Astrocyte of the cerebellum (primary cell): ENCODE measurements around the gene UTY.

Experiments
- DNase-seq: peaks from one replicate; pipeline ENCODE4 v3.0.0-alpha.2; 2011; ENCODE audit warnings: low read depth
- H3K4me3 ChIP-seq: 2 replicates; pipeline ENCODE4 v1.5.1; 2011; ENCODE audit warnings: mild to moderate bottlenecking, low read depth, low read length, moderate library complexity
- CTCF ChIP-seq: IDR thresholded peaks from 2 replicates; pipeline ENCODE4 v1.5.1; 2012; ENCODE audit warnings: low read length, low read depth, moderate library complexity, mild to moderate bottlenecking; ENCODE audit errors: missing control alignments
- in situ Hi-C: cut with HindIII; loops from 2 replicates; pipeline ENCODE4 v1.10.0; 2017; ENCODE audit warnings: low sequenced_read_pairs

Gene UTY

GRCh38 chrY:13250421-13250820, 229.4 kb downstream of the UTY start:
- DNase-seq: no peak
- in situ Hi-C loops: no loop called here
- TF ChIP-seq CTCF: no peak
- no peak overlapping the region for H3K4me3 ChIP-seq

- DNase-seq: no peak
- in situ Hi-C loops: no loop called here
- no peak for TF ChIP-seq CTCF
- no peak overlapping the region for H3K4me3 ChIP-seq
Observed at GRCh38 chrY:13243716-13244115, 236.1 kb downstream of the UTY start.

GRCh38 chrY:13233901-13234300, 245.9 kb downstream of the UTY start:
- no peak for TF ChIP-seq CTCF
- no peak for DNase-seq
- in situ Hi-C loops: no loop called here
- H3K4me3 ChIP-seq: no peak overlapping the region

GRCh38 chrY:13233118-13233517, 246.7 kb downstream of the UTY start:
- H3K4me3 ChIP-seq: no peak overlapping the region
- no peak for TF ChIP-seq CTCF
- in situ Hi-C loops: no loop called here
- no peak for DNase-seq

- in situ Hi-C loops: no loop called here
- DNase-seq: no peak
- H3K4me3 ChIP-seq: no peak overlapping the region
- TF ChIP-seq CTCF: no peak
Observed at GRCh38 chrY:13227354-13227953, 252.4 kb downstream of the UTY start.

GRCh38 chrY:13210961-13211646, 268.7 kb downstream of the UTY start:
- in situ Hi-C loops: no loop called here
- no peak for DNase-seq
- TF ChIP-seq CTCF: no peak
- no peak overlapping the region for H3K4me3 ChIP-seq
